Activated CD8-positive, alpha-beta memory T cell treated with anti-CD3 and anti-CD28 coated beads, Interleukin-2, amount 50 U/mL, for 1 hour (primary cell): ENCODE results near the gene PHLDB2.

Experiments used
- DNase-seq: peaks from one replicate; pipeline ENCODE4 v3.0.0-alpha.2; 2020; ENCODE audit errors: extremely low read depth

PHLDB2 gene

DNA sequence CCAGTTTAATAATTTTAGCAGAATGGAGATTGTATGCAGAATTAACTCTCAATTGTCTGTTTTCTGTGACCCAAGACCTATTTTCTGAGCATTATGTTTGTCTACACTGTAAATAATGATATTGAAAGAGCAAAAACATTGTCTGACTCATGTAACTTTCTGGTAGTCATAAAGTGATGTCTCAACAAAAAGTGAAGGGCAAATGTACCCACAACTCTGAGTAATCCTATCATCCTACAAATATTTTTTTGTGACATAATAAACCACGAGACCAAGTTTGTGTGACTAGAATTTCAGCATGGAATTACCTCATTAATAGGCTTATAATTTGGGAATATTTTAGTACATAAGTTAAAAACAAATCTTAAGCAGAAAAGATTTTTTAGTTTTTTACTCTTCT is 104.4 kb downstream of the PHLDB2 start:
- DNase-seq, result no peak

DNA sequence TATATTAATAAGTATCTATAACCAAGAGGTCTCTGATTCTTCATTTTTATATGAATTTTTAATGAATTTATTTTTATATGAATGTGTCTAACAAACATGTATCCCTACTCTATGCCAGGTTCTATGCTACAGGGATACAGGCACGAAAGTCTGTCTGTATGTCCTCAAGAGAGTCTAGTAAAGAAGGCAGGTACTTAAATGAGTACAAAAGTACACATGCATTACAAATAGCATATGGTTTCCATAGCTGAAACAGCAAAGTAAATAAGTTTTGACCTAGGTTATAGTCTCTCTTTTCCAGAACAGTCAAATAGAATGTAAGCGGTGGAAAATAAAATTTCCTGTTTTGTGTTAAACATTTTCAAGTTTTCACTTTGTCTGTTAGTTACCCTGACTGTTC is 106.4 kb downstream of the PHLDB2 start:
- no peak for DNase-seq

DNA sequence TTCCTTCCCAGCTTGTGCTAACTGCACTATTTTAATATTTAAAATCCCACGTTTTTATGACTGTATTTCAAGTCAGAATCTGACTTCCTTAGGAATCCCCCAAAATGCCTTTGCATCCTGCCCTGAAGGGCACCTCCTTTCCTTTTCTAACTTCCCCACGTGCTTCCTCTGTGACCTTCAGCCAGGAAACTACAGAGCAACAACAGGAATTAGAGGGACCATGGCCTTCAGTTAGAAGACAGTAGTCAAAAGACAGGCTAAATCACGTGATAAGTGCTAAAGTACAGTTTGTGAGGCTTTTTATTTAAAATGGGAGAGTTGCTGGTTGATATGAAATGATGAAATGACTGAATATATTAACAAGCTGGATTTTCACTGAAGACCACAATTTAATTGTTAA is 108.0 kb downstream of the PHLDB2 start:
- DNase-seq, result no peak

DNA sequence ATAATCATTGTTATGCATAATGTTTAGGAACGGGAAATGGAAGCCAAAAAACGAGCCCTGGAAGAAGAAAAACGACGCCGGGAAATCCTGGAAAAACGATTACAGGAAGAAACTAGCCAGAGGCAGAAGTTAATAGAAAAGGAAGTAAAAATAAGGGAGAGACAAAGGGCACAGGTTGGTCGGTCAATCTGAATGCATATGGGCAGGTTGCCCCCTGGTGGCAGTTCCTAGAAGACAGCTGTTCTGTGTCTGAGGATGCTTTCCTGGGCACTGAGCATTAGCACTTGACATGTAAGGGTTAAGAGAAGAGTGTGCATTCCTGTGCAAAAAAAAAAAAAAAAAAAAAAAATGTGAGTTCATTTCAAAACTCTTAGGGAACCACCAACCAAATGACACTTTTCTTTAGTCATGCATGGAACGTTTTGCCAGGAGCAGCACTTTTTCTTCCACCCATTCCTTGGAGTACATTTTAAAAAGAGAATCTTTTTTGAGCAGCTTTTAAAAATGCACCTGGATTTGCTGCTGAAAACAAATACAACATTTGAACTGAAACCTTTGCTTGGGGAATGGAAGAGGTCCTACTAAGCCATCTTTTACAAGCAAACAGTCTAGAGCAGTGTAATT is 108.7 kb downstream of the PHLDB2 start:
- peak; percentile 44 for DNase-seq

DNA sequence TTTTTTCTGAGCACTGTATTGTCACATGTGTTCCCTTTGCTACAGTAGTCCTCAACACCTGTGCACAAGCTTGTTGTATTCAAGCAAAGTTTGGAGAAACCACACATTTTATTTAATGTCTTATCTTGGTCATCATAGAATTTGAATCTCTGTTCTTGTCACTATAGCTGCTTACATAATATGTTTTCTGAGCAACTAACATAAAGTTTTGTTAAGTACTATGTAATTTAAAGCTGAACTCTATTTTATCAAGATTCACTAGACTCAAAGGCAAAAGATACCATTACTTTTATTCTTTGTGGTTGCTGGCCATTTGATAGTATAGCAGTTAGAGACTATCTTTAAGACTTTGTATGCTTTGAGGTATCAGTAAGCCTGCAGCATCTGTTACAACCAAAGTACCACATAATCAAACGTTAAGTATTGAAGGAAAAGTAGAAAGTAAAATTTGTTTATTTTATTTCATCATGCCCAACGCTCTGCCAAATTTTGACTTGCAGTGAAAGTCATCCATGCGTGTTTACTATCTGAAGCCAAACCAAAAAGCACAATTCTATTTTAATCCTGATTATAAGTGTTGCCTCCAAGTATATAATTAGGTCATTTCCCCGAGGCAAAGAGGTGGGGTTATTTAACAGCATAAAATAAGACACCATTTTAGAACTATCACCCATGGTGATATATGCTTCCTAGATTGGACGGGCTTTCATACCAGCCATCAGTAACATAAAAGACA is 109.4 kb downstream of the PHLDB2 start:
- no peak for DNase-seq

DNA sequence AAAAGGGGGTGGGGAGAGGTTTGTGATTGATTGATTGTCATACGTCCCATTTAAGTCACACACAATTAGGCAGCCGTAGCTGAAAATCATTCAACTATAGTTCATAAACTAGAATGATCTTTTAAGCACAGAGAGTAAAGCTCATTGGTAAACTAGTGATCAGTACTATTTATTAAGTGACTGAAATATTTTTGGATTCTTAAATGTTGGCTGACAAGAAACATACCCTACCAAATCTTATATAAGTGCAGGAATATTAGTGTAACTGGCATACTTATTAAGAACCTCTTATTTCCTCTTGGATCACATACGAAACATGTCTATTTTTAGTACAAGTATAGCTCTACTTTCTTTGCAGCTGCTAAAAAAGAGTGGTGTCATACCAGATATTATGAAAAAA is 111.3 kb downstream of the PHLDB2 start:
- no peak for DNase-seq

DNA sequence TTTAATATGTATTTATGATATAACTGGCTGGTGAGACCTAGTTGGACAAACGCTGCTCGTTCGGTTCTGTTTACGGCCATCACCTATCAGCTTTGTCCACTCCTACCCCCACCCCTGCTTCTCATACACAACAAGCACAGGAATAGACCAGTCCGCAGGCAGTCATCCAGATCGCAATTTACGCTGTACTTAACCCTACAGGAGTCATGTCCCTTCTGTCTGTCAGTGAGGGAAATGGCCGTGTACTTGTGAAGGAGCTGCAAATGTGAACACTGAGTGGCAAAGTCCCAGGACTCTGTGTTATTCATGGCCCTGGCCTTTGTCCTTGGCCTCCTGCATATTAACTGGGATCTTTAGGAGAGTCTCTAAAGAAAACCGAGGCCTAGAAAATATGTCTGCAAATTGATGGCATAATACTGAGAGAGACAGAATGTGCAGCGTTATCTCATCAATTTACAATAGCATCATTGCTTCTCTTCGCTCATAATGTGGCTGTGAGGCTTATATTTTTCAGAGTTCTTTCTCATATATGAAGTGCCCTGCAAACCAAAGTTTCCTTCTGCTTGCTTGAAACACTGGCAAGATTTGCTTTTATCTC is 112.6 kb downstream of the PHLDB2 start:
- no peak for DNase-seq

DNA sequence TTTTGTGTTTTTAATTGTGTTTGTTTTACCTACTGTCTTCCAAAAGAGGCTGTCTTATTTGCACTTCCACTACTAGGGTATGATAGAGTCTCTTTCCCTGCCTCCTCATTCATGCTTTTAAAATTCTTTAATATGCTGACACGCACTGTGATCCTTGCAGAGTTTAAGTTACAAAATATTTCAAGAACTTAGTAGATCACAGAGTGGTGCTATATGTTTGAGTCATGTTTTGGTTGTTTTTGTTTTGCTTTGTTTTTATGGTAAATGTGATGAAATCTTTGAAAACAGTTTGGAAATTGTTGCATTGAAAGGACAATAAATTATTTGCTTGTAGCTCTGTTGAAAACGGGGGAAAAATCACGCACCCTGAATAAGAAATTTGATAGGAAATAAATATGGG is 113.8 kb downstream of the PHLDB2 start:
- DNase-seq, result no peak

DNA sequence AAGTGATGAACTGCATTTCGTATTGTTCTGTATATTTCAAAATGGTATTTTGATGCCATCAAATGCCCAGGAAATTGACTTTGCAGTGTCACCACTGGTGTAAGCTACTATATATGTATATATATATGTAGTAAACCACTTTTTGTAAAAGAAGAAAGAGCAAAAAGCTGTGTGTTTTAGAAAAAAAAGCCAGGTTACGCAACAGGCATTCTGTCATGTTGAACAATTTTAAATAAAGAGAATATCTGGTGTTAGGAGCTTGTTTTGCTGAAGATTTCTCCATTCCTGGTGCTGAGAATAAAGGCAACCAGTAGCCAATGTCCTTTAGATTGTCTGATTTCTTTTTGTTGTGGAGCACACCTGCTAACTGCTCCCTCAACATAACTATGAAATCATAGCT is 116.1 kb downstream of the PHLDB2 start:
- DNase-seq, result no peak

DNA sequence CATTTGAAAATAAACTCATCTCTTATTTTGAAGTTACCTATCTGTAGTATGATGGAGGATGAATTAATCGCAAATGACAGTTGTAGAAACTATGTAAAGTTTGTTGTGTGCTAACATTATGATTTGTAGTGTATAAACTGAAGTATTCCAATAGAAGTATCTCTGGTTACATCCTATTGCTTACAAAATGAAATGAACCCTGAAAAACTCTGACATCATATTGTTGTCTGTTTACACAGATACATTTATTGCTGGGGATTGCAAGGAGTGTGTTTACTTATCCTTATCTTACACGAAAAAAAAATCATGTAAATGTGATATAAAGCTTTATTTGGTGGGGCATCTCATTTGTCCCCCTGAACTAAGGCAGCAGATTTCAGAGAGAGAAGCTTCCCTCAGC is 117.2 kb downstream of the PHLDB2 start:
- no peak for DNase-seq

DNA sequence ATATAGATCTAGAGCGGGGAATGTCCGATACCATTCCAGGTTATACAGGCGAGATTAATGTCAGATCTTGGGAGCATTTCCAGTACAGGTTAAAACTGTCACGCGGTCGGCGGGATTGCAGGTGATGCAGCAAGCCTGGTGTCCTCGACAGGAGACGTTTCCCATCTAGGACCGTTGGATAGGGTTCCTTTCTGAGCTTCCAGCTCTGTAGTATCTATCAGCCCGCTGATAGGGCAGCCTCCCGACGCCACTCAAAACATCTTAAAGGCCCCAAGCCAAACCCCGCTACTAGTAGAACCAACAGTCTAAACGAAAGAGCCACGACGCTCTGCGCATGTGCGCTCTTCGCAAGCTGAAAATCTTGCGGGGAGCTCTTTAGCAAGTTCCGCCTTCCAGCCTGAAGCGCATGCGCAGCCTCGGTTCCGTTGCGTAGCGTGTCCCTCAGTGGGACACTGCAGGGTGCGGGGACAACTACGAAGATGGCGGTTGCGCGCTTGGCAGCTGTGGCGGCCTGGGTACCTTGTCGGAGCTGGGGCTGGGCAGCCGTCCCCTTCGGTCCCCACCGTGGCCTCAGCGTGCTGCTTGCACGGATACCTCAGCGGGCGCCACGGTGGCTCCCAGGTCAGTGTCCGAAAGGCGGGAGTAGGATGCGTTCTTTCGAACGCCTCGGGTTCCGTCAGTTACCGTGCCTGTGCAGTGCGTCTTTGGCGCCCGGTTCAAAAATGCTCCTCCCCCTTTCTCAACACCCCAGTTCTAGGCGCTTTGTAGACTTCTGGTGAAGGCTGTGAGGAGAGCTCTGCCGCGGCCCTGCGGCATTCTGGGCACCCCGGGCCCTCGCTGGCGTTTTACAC is 119.7 kb downstream of the PHLDB2 start, which contains the start of gene ABHD10:
ABHD10 (plus strand) TSS at position 444 of the 851 bp plus-strand sequence; CDS start at position 480, 36 bp downstream.
- peak; percentile 93 for DNase-seq

DNA sequence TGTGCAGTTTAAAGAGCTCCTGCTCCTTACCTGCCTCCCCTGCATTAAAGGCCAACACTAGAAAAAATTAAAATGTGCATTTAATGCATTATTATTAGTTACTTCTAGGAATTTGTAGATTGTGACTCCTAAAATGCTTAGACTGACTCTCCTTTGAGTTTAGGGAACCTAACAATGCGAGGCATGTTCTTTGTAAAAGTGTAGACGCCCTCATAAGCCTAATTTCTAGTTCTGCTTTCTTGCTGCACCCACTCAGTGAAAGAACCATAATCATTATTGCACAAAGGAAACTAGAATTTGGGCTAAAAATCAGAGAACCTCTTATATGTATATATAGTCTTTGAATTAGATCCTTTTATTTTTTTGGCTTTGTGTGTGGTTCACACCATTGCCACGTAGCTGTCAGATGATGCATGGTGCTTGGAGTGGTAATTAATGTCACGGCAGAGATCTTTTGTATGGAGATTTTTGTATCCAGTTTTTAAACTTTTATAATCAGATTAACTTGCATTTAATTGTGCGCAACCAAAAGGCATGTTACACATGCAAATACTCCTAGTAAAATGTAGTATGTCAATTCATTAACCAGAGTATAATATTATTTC is 120.5 kb downstream of the PHLDB2 start:
- no peak for DNase-seq

DNA sequence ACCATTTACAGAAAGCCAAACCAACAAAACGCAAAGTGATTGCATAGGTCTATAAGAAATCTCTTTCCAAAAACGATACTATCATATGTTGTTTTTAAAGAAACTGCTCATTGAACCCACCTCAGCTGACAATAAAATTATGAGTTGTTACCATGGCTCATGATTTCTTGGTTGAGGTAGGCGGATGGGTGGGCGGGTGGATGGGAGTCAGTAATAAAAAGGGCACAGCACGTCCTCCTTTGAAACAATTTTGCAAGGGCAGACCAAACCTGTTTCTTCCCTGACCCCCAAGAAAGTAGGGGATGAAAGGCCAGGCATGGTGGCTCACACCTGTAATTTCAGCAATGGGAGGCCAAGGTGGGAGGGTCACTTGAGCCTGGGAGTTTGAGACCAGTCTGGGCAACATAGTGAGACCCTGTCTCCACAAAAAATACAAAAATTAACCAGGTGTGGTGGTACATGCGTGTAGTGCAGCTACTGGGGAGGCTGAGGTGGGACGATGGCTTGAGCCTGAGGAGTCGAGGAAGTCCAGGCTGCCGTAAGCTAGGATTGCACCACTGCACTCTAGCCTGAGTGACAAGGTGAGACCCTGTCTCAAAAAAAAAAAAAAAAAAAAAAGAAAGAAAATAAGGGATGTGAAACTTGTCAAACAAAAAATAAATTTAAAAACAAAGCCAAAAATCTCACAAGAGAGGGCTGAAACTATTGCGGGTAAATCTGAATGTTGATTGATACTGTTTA is 121.8 kb downstream of the PHLDB2 start:
- no peak for DNase-seq

DNA sequence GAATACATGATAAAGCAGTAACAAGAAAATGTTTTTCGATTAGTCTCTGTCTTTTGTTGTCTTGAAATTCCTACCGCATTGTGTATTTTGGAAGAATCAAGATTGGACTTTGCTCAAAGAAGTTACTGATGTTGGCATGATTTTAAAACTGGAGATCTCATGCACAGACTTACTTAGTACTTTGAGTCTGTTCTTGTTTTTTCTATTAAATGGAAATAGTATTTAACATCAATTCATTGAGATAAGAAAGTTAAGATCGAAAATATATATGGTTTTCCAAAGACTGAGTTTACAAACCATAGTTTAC is 122.3 kb downstream of the PHLDB2 start:
- no peak for DNase-seq

DNA sequence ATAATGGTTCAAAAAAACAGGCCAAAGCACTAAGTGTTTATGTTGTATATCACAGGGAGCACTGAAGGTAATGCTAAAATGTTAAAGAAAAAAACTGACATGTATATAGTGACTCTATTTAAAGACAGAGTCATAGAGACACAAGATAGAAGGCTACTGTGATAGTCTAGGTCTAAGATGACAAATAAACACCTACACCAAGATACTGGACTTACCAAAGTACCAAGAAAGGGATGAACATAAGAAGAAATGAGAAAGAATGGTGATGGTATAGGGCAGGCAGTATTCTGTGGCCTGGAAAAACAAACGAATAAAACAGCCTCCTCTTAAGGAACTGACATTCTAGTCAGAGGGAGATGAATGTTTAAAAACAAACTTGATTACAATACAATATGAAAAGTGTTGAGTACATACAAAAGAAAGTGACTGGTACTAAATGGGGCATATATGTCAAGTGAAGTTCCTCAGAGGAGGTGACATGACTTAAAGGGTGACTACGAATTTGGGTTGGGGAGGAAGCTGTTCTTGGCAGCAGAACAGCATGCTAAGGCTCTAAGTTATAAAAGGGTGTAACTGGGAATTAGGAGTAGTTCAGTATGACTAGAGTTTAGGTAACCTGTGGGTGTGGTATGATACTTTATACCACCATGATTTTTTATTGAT is 125.7 kb downstream of the PHLDB2 start:
- DNase-seq, result no peak

DNA sequence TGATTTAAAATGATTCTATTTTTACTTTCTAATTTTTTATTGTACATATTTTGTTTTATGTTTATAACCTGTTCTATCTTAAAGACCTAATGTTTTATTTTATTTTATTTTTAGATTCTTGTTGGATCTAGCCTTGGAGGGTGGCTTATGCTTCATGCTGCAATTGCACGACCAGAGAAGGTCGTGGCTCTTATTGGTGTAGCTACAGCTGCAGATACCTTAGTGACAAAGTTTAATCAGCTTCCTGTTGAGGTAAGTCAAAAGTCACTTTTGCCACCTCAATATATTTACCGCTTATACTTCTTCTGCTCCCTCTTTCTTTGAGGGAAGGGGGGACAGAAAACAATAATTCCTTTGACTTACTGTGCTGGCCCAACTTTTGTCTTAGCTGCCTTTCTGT is 127.7 kb downstream of the PHLDB2 start:
- no peak for DNase-seq

DNA sequence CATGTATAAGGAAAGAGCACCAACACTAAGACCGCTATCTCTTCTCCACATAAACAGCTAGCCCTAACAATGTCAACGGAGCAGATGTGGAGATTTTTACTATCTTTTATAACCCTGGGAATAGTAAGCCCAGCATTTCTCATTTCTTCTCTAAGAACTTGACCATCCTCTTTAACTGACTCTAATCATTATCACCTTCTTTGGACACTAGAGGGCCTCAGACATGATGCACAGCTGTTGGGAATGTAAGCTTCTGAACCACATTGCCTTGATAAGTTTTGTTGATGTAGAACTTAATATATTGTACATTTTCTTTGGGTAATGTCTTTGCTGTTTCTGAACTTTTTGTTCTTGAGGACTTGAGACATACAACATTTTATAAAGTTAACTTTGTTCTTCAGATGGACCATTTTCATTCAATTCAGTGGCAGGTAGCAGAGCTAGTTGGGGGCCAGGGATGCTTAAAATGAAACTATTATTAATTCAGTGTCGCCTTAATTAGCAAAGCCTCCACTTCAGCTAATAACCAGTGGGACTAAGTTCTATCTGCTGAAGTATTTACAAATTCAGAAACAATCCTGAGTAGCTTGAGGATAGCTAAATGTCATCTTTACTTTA is 130.1 kb downstream of the PHLDB2 start:
- no peak for DNase-seq

DNA sequence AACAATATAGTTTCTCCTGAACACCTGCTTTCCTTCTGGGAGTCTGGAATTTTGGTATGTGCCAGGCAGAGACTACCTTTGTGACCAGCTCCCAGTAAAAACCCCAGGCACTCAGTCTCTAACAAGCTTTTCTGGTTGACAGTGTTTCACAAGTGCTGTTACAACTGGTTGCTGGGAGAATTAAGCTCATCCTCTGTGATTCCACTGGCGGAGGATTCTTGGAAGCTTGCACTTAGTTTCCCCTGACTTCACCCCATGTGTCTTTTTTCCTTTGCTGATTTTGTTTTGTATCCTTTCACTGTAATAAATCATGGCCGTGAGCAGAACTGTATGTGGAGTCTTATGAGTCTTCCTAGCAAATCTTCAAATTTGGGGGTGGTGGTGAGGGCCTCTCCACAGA is 134.0 kb downstream of the PHLDB2 start:
- DNase-seq, result no peak

DNA sequence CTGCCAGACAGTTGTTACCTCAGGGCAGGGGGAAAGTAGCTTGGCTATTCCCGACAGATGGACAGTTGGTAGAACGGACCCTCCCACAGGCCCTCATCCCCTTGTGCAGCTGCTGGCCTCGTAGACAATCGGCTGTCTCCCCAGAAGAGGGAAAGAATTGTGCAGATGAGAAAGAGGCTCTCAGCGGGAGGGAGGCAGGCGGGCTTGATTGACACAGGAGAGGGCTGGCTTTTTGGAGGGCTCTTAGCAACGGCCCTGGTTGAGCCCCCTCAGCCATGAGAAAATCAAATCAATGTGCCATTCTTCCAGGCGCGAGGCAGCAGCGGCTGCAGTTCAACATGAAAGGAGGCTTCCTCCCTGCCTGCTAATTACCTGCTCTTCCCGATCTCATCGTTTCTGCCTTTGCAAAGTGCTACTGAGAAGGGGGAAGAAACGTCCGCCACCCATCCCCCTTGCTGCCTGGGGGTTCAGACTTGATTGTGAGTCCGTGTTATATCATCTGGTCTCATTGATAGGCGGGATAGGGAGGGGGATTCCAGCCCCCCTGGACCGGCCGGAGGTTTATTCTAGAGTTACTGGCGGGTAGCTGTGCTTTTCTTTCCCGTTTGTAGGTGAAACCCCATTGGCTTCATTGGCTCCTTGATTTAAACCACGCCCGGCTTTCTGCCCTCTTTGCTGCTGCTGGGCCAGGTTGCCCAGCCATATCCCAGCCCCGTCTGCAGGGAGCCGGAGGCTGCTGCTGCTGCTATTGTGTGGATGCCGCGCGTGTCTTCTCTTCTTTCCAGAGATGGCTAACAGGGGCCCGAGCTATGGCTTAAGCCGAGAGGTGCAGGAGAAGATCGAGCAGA is 139.8 kb downstream of the PHLDB2 start, which contains the start of gene TAGLN3:
TAGLN3 (plus strand) TSS at position 287 of the 848 bp plus-strand sequence; CDS start at position 788, 501 bp downstream.
- DNase-seq, result no peak
